Spleen (tissue), 11 donors: ENCODE data around the gene NHERF1. TPM values are rescaled to one million over a fixed set of nuclear protein-coding genes. Genes with fewer than 3 reads are reported as not detected.

Experiments
- DNase-seq: peaks from one replicate; pipeline ENCODE4 v3.0.0-alpha.2; 2020
- H3K27ac ChIP-seq, 8 donors: fragments of 200-600 bp; sonication (generic) in 7 of 8; 1 replicate in 4 of 8; 2 replicates in 4 of 8; pipeline versions ENCODE4 v1.5.0 to v1.8.0; 2016 to 2021; ENCODE audit warnings: inconsistent platforms in 4 of 8, mild to moderate bottlenecking in 4 of 8, moderate library complexity in 1 of 8
- H3K27me3 ChIP-seq, 7 donors: fragments of 200-600 bp; sonication (generic) in 6 of 7; replicated peaks in 1 of 7; 1 replicate in 4 of 7; 2 replicates in 3 of 7; pipeline versions ENCODE4 v1.5.0 to v1.8.0; 2016 to 2021; ENCODE audit warnings: inconsistent platforms in 3 of 7, mild to moderate bottlenecking in 1 of 7
- H3K36me3 ChIP-seq, 6 donors: fragments of 200-600 bp; sonication (generic) in 5 of 6; 1 replicate in 4 of 6; 2 replicates in 2 of 6; pipeline versions ENCODE4 v1.5.0 to v1.8.0; 2016 to 2021; ENCODE audit warnings: inconsistent platforms in 2 of 6
- H3K4me1 ChIP-seq, 6 donors: fragments of 200-600 bp; sonication (generic) in 5 of 6; 1 replicate in 3 of 6; 2 replicates in 3 of 6; pipeline versions ENCODE4 v1.5.0 to v1.8.0; 2016 to 2021; ENCODE audit warnings: inconsistent platforms in 3 of 6
- H3K4me3 ChIP-seq, 8 donors: fragments of 200-600 bp; sonication (generic) in 7 of 8; 1 replicate in 4 of 8; 2 replicates in 4 of 8; pipeline versions ENCODE4 v1.5.0 to v1.8.0; 2016 to 2021; ENCODE audit warnings: inconsistent platforms in 4 of 8, mild to moderate bottlenecking in 4 of 8, moderate library complexity in 2 of 8
- H3K9me3 ChIP-seq, 8 donors: fragments of 200-600 bp; sonication (generic) in 7 of 8; 1 replicate in 4 of 8; 2 replicates in 4 of 8; pipeline versions ENCODE4 v1.5.0 to v1.8.0; 2016 to 2021; ENCODE audit warnings: inconsistent platforms in 4 of 8
- POLR2A ChIP-seq, 3 donors: fragments of 450-650 bp; IDR thresholded peaks; one replicate each; pipeline ENCODE4 v1.5.1; 2017; ENCODE audit warnings: antibody characterized with exemption in 3 of 3, mild to moderate bottlenecking in 1 of 3
- POLR2AphosphoS5 ChIP-seq, 3 donors: sonication (generic); formaldehyde crosslinking; IDR thresholded peaks; one replicate each; pipeline ENCODE4 v1.5.1; 2017; ENCODE audit warnings: antibody characterized with exemption in 3 of 3
- WGBS, 5 donors: extraction: QIAGEN DNeasy Blood & Tissue Kit in 3 of 5; methylation state at CpG; one replicate each; pipeline versions ENCODE4 v1.1.5 to v1.1.7; 2013 to 2018; 5-methylcytosine and 5-hydroxymethylcytosine counted together
- intact Hi-C: fragments of 100-400 bp; cut with DNase I; formaldehyde crosslinking; loops from one replicate; pipeline ENCODE4 v1.15.0; 2023; ENCODE audit warnings: low total_unique reads
- polyA plus RNA-seq, 3 donors: library from polyadenylated mRNA; stranded (reverse); fragments of 200-250 nt; gene quantifications; one replicate each; pipeline ENCODE4 v1.2.1, GENCODE V29; 2013
- total RNA-seq, 7 donors: library from RNA; depleted of rRNA in 3 of 7; stranded (reverse); fragments of >200 nt in 3 of 7; fragmentation: NEBNext Ultra II Directional in 4 of 7; extraction: Animal tissue kit (Norgen Biotek cat#: 25700) in 4 of 7; gene quantifications; one replicate each; pipeline versions ENCODE4 v1.1.0 to v1.2.1, GENCODE V29; 2016 to 2021
- TF ChIP-seq, protein P1 (sequence below), 11 experiments: fragments of 200-600 bp in 7 of 11; fragments of 450-650 bp in 4 of 11; sonication (generic) in 4 of 11; IDR thresholded peaks in 8 of 11; conservative IDR thresholded peaks in 3 of 11; 1 replicate in 7 of 11; 2 replicates in 4 of 11; pipeline versions ENCODE4 v1.4.0 to v1.8.0; 2016 to 2021; ENCODE audit warnings: antibody characterized with exemption in 11 of 11, inconsistent platforms in 4 of 11, mild to moderate bottlenecking in 1 of 11
- donor health status: healthy with polysubstance abuse.
- donor health status: DM: no; HTN: no; CAD: no; lungs with moderate emphysema.
- donor health status: DM: no; HTN: no; CAD: no.
- donor health status: Bipolar disorder and iron deficiency.
- donor health status: healthy.
- donor health status: DM: no; HTN: no; CAD: no.
- donor health status: DM: yes; HTN: yes; CAD: no.

The NHERF1 gene
- total and polyA plus RNA-seq, 10 donors = 28.7 to 85.6 (median 52.0) TPM

DNA sequence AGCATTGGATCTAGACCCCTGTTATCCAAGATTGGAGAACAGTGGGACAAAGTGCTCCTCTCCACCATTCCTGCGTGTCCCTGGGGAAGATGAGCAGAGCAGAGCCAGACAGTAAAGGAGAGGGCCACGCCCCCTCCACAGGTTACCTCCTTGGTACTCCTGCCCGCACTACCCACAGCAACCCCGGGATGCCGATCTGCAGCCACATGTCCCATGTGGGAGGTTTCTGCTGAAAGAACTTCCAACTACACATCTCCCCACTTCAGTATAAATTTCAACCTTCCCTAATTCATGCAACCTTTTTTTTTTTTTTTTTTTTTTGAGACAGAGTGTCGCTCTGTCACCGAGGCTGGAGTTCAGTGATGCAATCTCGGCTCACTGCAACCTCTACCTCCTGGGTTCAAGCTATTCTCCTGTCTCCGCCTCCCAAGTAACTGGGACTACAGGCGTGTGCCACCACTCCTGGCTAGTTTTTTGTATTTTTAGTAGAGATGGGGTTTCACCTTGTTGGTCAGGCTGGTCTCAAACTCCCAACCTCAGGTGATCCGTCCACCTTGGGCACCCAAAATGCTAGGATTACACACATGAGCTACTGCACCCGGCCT, 9.1 kb upstream of the NHERF1 start:
- intact Hi-C loops = no loop called here
- Histone ChIP-seq H3K36me3 (no peaks in the 10 kb centered on the region), H3K4me3 (peak overlapping the region in 2 of 8 donors; percentile 62 to 86), H3K27me3 (peaks cover 0 to 39% (median 0%) of the 10 kb centered on the region in 7 donors), H3K27ac (peak overlapping the region in 7 of 8 donors; percentile 75 to 94 (median 87)), H3K4me1 (peaks cover 43 to 93% (median 88%) of the 10 kb centered on the region in 6 donors), H3K9me3 (no peaks in the 10 kb centered on the region)
- TF ChIP-seq, protein P1, sequence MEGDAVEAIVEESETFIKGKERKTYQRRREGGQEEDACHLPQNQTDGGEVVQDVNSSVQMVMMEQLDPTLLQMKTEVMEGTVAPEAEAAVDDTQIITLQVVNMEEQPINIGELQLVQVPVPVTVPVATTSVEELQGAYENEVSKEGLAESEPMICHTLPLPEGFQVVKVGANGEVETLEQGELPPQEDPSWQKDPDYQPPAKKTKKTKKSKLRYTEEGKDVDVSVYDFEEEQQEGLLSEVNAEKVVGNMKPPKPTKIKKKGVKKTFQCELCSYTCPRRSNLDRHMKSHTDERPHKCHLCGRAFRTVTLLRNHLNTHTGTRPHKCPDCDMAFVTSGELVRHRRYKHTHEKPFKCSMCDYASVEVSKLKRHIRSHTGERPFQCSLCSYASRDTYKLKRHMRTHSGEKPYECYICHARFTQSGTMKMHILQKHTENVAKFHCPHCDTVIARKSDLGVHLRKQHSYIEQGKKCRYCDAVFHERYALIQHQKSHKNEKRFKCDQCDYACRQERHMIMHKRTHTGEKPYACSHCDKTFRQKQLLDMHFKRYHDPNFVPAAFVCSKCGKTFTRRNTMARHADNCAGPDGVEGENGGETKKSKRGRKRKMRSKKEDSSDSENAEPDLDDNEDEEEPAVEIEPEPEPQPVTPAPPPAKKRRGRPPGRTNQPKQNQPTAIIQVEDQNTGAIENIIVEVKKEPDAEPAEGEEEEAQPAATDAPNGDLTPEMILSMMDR (IDR thresholded peaks at IDR 0.05 in 8 of 11, conservative IDR thresholded peaks at IDR 0.05 in 3 of 11) = no peak
- no peak for TF ChIP-seq POLR2A (IDR thresholded peaks at IDR 0.05)
- no peak for TF ChIP-seq POLR2AphosphoS5 (IDR thresholded peaks at IDR 0.05)
- 50 to 66% (median 57%) methylated on average over 12 of the region's 12 CpGs for WGBS, 5 donors
- DNase-seq = peak; percentile 83

- Histone ChIP-seq H3K27me3 (peaks cover 0 to 39% (median 0%) of the 10 kb centered on the region in 7 donors), H3K36me3 (no peaks in the 10 kb centered on the region), H3K27ac (peak overlapping the region in 6 of 8 donors; percentile 82 to 94 (median 88)), H3K9me3 (no peaks in the 10 kb centered on the region), H3K4me3 (peak overlapping the region in 1 of 8 donors; percentile 11), H3K4me1 (peaks cover 51 to 100% (median 94%) of the 10 kb centered on the region in 6 donors)
- 39 to 82% (median 60%) methylated on average over 6 of the region's 6 CpGs for WGBS, 5 donors
- peak; percentile 66 for DNase-seq
- TF ChIP-seq, protein P1 (IDR thresholded peaks at IDR 0.05 in 8 of 11, conservative IDR thresholded peaks at IDR 0.05 in 3 of 11) = no peak
- TF ChIP-seq POLR2A (IDR thresholded peaks at IDR 0.05) (no peak), POLR2AphosphoS5 (IDR thresholded peaks at IDR 0.05) (no peak)
- intact Hi-C loops = loop anchor here (5.0 kb wide), 2 partner anchors 42 to 127 kb away; no protein-coding TSS in a partner anchor
Observed at GRCh38 chr17:74740173-74740572, 8.3 kb upstream of the NHERF1 start.

DNA sequence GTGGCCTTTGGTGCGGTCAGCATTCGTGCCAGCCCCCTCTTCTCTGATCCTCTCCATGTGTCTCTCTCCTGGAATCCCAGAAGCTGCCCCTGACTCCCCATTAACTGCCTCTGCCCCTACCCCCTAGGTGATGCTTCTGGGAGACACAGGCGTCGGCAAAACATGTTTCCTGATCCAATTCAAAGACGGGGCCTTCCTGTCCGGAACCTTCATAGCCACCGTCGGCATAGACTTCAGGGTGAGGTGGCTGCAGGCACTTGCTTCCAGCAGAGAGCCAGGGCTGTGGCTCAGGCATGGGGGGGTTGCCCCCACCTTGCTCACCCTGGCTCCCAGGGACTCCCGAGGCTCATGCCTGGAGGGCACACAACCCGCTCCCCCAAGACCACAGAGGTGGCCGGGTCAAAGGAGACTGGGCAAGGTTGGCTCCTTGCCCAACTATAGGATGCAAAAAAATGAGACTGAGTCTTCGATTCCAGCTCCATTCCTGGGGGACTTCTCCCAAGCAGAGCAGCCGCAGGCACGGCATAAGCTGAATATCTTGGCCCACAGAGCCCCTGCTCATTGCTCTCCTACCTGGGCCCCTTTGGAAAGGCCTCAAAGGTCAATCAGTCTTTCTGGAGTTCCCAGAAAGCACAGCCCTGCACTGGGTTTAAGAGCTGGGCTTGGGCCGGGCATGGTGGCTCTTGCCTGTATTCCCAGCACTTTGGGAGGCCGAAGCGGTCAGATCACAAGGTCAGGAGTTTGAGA, 7.6 kb upstream of the NHERF1 start:
- WGBS, 5 donors = 75 to 92% (median 80%) methylated on average over 14 to 17 of the region's 17 CpGs
- H3K4me1 ChIP-seq = peaks cover 53 to 100% (median 98%) of the 10 kb centered on the region in 6 donors
- intact Hi-C loops = loop anchor here (5.0 kb wide), 2 partner anchors 41 to 126 kb away; no protein-coding TSS in a partner anchor

More for the DNA sequence above, 7.6 kb upstream of the NHERF1 start:
- TF ChIP-seq POLR2AphosphoS5 (IDR thresholded peaks at IDR 0.05) (no peak), POLR2A (IDR thresholded peaks at IDR 0.05) (no peak)
- TF ChIP-seq, protein P1 (IDR thresholded peaks at IDR 0.05 in 8 of 11, conservative IDR thresholded peaks at IDR 0.05 in 3 of 11) = no peak
- DNase-seq = peak; percentile 80
- Histone ChIP-seq H3K4me3 (peak overlapping the region in 1 of 8 donors; percentile 11), H3K27me3 (peaks cover 0 to 39% (median 0%) of the 10 kb centered on the region in 7 donors), H3K36me3 (no peaks in the 10 kb centered on the region), H3K9me3 (no peaks in the 10 kb centered on the region), H3K27ac (peak overlapping the region; percentile 74 to 94 (median 85))
